Left lung (tissue), 10 donors: ENCODE results near the gene RNF213. TPM values are rescaled to one million over a fixed set of nuclear protein-coding genes. Genes with fewer than 3 reads are reported as not detected.
A peak's percentile ranks its signal among the peaks of the same experiment; 100 is the strongest.
"Not testable (repeated sequence)": the region's sequence is repeated elsewhere in the genome, so short reads cannot be mapped to it uniquely, and the experiment has no call there.

Experiments used
- ATAC-seq: fragments of 200-7000 bp; cut with Tn5 transposase; one replicate; pipeline ENCODE4 v1.9.1; 2020; ENCODE audit warnings: moderate library complexity
- DNase-seq, 4 donors: peaks; one replicate each; pipeline ENCODE4 v3.0.0-alpha.2; 2013 to 2020
- H3K27ac ChIP-seq, 2 donors: fragments of 200-600 bp; sonication (generic) in 1 of 2; one replicate each; pipeline versions ENCODE4 v1.5.0 to v1.8.0; 2020 to 2021
- H3K27me3 ChIP-seq, 2 donors: fragments of 200-600 bp; sonication (generic) in 1 of 2; one replicate each; pipeline versions ENCODE4 v1.5.0 to v1.8.0; 2020 to 2021
- H3K36me3 ChIP-seq, 2 donors: fragments of 200-600 bp; sonication (generic) in 1 of 2; one replicate each; pipeline versions ENCODE4 v1.5.0 to v1.8.0; 2020 to 2021
- H3K4me1 ChIP-seq, 2 donors: fragments of 200-600 bp; one replicate each; pipeline ENCODE4 v1.8.0; 2021
- H3K4me3 ChIP-seq, 2 donors: fragments of 200-600 bp; sonication (generic) in 1 of 2; one replicate each; pipeline versions ENCODE4 v1.5.0 to v1.8.0; 2020 to 2021; ENCODE audit warnings: mild to moderate bottlenecking in 1 of 2
- H3K9me3 ChIP-seq, 2 donors: fragments of 200-600 bp; sonication (generic) in 1 of 2; one replicate each; pipeline versions ENCODE4 v1.5.0 to v1.8.0; 2020 to 2021
- intact Hi-C, 2 donors: fragments of 100-400 bp; cut with DNase I; formaldehyde crosslinking; loops; one replicate each; pipeline versions ENCODE4 v1.11.2 to v1.14.2; 2022
- polyA plus RNA-seq, 6 donors: library from polyadenylated mRNA; unstranded; fragments of 120-200 nt; gene quantifications; one replicate each; pipeline ENCODE4 v1.2.1, GENCODE V29; 2013; ENCODE audit not compliant: insufficient read length in 6 of 6
- total RNA-seq, 2 donors: library from RNA; stranded (reverse); fragmentation: NEBNext Ultra II Directional; extraction: Animal tissue kit (Norgen Biotek cat#: 25700); gene quantifications; one replicate each; pipeline ENCODE4 v1.2.1, GENCODE V29; 2021
- TF ChIP-seq, protein P1 (sequence below), 2 donors: fragments of 200-600 bp; sonication (generic) in 1 of 2; IDR thresholded peaks; one replicate each; pipeline versions ENCODE4 v1.5.0 to v1.8.0; 2021; ENCODE audit warnings: antibody characterized with exemption in 2 of 2
- donor health status: DM: no; HTN: yes; CAD: no.
- donor health status: DM: no; HTN: no; CAD: no.

RNF213 gene
- total and polyA plus RNA-seq, 8 donors: 89.0 to 264 (median 103) TPM

DNA sequence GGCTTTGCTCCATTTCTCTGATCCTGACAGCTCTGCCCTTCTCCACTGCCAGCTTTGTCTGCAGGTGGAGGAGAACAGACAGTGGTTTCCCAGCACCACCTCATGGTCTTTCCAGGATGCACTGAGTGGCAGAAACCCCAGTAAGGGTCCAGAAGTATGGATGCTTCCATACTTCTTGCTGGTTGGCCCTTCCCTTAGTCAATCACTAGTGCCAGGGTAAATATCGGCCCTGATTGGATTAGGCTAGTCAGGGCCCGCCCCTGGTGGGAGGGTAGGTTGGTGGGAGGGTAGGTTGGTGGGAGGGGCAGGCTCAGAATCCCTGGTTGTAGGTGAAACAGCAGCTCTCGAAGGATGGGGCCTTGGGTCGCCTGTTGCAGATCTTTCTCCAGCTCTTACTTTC is 10.2 kb downstream of the RNF213 start:
- TF ChIP-seq, protein P1, sequence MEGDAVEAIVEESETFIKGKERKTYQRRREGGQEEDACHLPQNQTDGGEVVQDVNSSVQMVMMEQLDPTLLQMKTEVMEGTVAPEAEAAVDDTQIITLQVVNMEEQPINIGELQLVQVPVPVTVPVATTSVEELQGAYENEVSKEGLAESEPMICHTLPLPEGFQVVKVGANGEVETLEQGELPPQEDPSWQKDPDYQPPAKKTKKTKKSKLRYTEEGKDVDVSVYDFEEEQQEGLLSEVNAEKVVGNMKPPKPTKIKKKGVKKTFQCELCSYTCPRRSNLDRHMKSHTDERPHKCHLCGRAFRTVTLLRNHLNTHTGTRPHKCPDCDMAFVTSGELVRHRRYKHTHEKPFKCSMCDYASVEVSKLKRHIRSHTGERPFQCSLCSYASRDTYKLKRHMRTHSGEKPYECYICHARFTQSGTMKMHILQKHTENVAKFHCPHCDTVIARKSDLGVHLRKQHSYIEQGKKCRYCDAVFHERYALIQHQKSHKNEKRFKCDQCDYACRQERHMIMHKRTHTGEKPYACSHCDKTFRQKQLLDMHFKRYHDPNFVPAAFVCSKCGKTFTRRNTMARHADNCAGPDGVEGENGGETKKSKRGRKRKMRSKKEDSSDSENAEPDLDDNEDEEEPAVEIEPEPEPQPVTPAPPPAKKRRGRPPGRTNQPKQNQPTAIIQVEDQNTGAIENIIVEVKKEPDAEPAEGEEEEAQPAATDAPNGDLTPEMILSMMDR (IDR thresholded peaks at IDR 0.05): no peak
- Histone ChIP-seq H3K4me3 (no peak overlapping the region), H3K27me3 (no peaks in the 10 kb centered on the region), H3K36me3 (peaks cover 0 to 84% of the 10 kb centered on the region in 2 donors), H3K4me1 (peaks cover 0 to 36% of the 10 kb centered on the region in 2 donors), H3K27ac (no peak overlapping the region), H3K9me3 (no peaks in the 10 kb centered on the region)
- DNase-seq: no peak
- intact Hi-C loops: no loop called here
- peak; percentile 52 for ATAC-seq

DNA sequence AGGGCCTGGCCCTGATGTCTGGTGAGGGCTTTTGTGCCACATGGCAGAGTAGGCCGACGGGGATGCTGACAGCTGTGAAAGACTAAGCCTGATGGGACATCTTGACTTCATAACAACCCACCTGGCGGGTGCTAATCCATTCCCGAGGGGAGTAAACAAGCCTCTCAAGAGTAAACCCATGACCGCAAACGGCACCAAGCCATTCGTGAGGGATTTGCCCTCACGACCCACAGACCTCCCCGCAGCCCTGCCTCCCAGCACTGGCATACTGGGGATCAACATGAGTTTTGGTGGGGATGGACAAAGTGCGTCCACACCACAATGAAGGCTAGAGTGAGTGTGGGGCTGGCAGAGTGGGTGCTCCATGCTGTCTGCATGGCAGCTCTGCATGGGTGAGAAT is 11.7 kb downstream of the RNF213 start:
- TF ChIP-seq, protein P1 (IDR thresholded peaks at IDR 0.05): no peak
- intact Hi-C loops: no loop called here
- Histone ChIP-seq H3K4me1 (peaks cover 0 to 28% of the 10 kb centered on the region in 2 donors), H3K27ac (no peak overlapping the region), H3K36me3 (peaks cover 0 to 84% of the 10 kb centered on the region in 2 donors), H3K4me3 (no peak overlapping the region), H3K9me3 (no peaks in the 10 kb centered on the region), H3K27me3 (no peaks in the 10 kb centered on the region)
- DNase-seq (no peak), ATAC-seq (no peak)

DNA sequence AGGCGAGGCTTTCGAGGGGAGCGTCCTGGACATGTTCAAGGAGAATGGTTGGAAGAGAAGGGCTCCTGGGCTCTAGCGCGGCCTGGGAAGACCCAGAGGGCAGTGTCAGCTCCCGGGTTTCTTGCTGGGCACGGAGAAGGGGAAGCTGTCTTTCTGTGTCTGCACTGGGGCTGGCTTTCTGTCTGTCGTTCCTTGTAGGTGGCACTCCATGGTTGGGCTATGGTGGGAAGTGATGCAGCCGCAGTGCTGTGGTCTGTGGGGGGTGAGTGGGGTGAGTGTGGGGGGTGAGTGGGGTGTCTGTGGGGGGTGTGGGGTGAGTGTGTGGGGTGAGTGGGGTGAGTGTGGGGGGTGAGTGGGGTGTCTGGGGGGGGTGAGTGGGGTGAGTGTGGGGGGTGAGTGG is 13.7 kb downstream of the RNF213 start:
- Histone ChIP-seq H3K9me3 (no peaks in the 10 kb centered on the region), H3K36me3 (peaks cover 0 to 84% of the 10 kb centered on the region in 2 donors), H3K4me1 (peaks cover 2 to 38% of the 10 kb centered on the region in 2 donors), H3K27ac (no peak overlapping the region), H3K4me3 (no peak overlapping the region), H3K27me3 (no peaks in the 10 kb centered on the region)
- TF ChIP-seq, protein P1 (IDR thresholded peaks at IDR 0.05): no peak
- DNase-seq: no peak
- intact Hi-C loops: no loop called here
- ATAC-seq: no peak

GRCh38 chr17:80274871-80275449 is 14.3 kb downstream of the RNF213 start:
- Histone ChIP-seq H3K27ac (no peak overlapping the region), H3K4me3 (no peak overlapping the region), H3K9me3 (no peaks in the 10 kb centered on the region), H3K27me3 (no peaks in the 10 kb centered on the region), H3K36me3 (peaks cover 0 to 84% of the 10 kb centered on the region in 2 donors), H3K4me1 (peaks cover 2 to 42% of the 10 kb centered on the region in 2 donors)
- TF ChIP-seq, protein P1 (IDR thresholded peaks at IDR 0.05): no peak
- intact Hi-C loops: no loop called here
- DNase-seq (no peak), ATAC-seq (no peak)

DNA sequence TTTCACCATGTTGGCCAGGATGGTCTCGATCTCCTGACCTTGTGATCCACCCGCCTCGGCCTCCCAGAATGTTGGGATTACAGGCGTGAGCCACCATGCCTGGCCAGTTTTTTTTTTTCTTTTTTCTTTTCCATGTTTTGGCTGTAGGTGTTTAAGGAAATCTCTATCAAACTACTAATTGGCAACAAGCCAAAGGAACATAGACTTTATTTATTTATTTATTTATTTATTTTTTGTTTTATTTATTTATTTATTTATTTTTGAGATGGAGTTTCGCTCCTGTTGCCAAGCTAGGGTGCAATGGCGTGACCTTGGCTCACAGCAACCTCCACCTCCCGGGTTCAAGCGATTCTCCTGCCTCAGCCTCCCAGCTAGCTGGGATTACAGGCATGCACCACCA is 15.2 kb downstream of the RNF213 start:
- H3K36me3 ChIP-seq: peaks cover 0 to 83% of the 10 kb centered on the region in 2 donors

More for the DNA sequence above, 15.2 kb downstream of the RNF213 start:
- H3K4me3 ChIP-seq, ATAC-seq, H3K9me3 ChIP-seq, DNase-seq, H3K27me3 ChIP-seq, intact Hi-C loops, H3K27ac ChIP-seq: not testable (repeated sequence)
- H3K4me1 ChIP-seq: peaks cover 9 to 37% of the 10 kb centered on the region in 2 donors
